Transverse colon (tissue), 1 donor: Measurements from ENCODE around the gene ABHD17A.
"Not testable (repeated sequence)": the region's sequence is repeated elsewhere in the genome, so short reads cannot be mapped to it uniquely, and the experiment has no call there.

Source experiments
- EP300 ChIP-seq: sonication (generic); formaldehyde crosslinking; IDR thresholded peaks from one replicate; pipeline ENCODE4 v1.6.1; 2017; ENCODE audit warnings: antibody characterized with exemption, low read depth
- POLR2A ChIP-seq: fragments of 450-650 bp; IDR thresholded peaks from one replicate; pipeline ENCODE4 v1.6.1; 2016; ENCODE audit warnings: antibody characterized with exemption, mild to moderate bottlenecking, moderate library complexity

GRCh38 chr19:1876496-1877279 lies 8.6 kb downstream of the ABHD17A start:
- not testable (repeated sequence) for TF ChIP-seq EP300, POLR2A
